Calu3 (cell line): ENCODE measurements around the gene GTF3C5. TPM values are rescaled to one million over a fixed set of nuclear protein-coding genes. Genes with fewer than 3 reads are reported as not detected.

ENCODE experiments used
- BruUV-seq: library from RNA; stranded (reverse); fragments of 400-500 nt; replicated peaks from 2 replicates; lab custom pipeline; 2021; lab: Mats Ljungman, UMichigan
- CTCF ChIA-PET: fragments of 300-600 bp; sonication (Branson Sonifier 250); formaldehyde crosslinking; loops from one replicate; lab custom pipeline; 2022; ENCODE audit warnings: antibody characterized with exemption; lab: Charles Lee
- DNase-seq: peaks from one replicate; pipeline ENCODE4 v3.0.0; 2022
- H3K27ac Mint-ChIP-seq: one replicate; pipeline ENCODE4 v1.8.0; 2022; ENCODE audit warnings: mixed read lengths; ENCODE audit not compliant: unreplicated experiment
- H3K27me3 Mint-ChIP-seq: one replicate; pipeline ENCODE4 v1.8.0; 2022; ENCODE audit warnings: mixed read lengths; ENCODE audit not compliant: unreplicated experiment
- H3K36me3 Mint-ChIP-seq: one replicate; pipeline ENCODE4 v1.8.0; 2022; ENCODE audit warnings: mild to moderate bottlenecking, moderate library complexity, mixed read lengths; ENCODE audit not compliant: insufficient read depth, unreplicated experiment
- H3K4me1 Mint-ChIP-seq: one replicate; pipeline ENCODE4 v1.8.0; 2022; ENCODE audit warnings: mild to moderate bottlenecking, low read depth, mixed read lengths; ENCODE audit not compliant: unreplicated experiment
- H3K4me3 Mint-ChIP-seq: one replicate; pipeline ENCODE4 v1.8.0; 2022; ENCODE audit warnings: mild to moderate bottlenecking, low read depth, moderate library complexity, mixed read lengths; ENCODE audit not compliant: unreplicated experiment
- H3K9me3 Mint-ChIP-seq: one replicate; pipeline ENCODE4 v1.8.0; 2022; ENCODE audit warnings: low read depth, mixed read lengths; ENCODE audit not compliant: unreplicated experiment
- intact Hi-C: fragments of 100-400 bp; cut with micrococcal nuclease; formaldehyde crosslinking; loops from one replicate; pipeline ENCODE4 v1.10.0; 2022; ENCODE audit not compliant: unreplicated experiment
- microRNA-seq: library from miRNA; unstranded; fragments of <30 nt; microRNA quantifications from one replicate; pipeline ENCODE4 v1.2.0, GENCODE V29; 2022
- total RNA-seq: library from RNA; stranded (reverse); gene quantifications from 2 replicates; pipeline ENCODE4 v1.2.3, GENCODE V29; 2022
- TF ChIP-seq, protein P1 (sequence below): fragments of 200-600 bp; IDR thresholded peaks from one replicate; pipeline ENCODE4 v1.8.0; 2022; ENCODE audit warnings: antibody characterized with exemption; ENCODE audit not compliant: unreplicated experiment

GTF3C5 gene
- total RNA-seq, 1 experiment from 2014 or later = 43.7 TPM

GRCh38 chr9:133106511-133107244, 75.9 kb downstream of the GTF3C5 start:
- Mint-ChIP-seq H3K27me3 (no peaks in the 10 kb centered on the region), H3K9me3 (no peaks in the 10 kb centered on the region), H3K4me3 (no peak overlapping the region), H3K36me3 (peaks cover 18% of the 10 kb centered on the region), H3K27ac (no peak overlapping the region), H3K4me1 (no peaks in the 10 kb centered on the region)
- CTCF ChIA-PET = interaction anchor here (1.1 kb wide), 1 partner anchor 37 kb away, joined by 3 read pairs; no protein-coding TSS in a partner anchor
- intact Hi-C loops = no loop called here
- TF ChIP-seq, protein P1, sequence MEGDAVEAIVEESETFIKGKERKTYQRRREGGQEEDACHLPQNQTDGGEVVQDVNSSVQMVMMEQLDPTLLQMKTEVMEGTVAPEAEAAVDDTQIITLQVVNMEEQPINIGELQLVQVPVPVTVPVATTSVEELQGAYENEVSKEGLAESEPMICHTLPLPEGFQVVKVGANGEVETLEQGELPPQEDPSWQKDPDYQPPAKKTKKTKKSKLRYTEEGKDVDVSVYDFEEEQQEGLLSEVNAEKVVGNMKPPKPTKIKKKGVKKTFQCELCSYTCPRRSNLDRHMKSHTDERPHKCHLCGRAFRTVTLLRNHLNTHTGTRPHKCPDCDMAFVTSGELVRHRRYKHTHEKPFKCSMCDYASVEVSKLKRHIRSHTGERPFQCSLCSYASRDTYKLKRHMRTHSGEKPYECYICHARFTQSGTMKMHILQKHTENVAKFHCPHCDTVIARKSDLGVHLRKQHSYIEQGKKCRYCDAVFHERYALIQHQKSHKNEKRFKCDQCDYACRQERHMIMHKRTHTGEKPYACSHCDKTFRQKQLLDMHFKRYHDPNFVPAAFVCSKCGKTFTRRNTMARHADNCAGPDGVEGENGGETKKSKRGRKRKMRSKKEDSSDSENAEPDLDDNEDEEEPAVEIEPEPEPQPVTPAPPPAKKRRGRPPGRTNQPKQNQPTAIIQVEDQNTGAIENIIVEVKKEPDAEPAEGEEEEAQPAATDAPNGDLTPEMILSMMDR = no peak
- BruUV-seq = no TSS peak
- DNase-seq = no peak

GRCh38 chr9:133107245-133107722, 76.5 kb downstream of the GTF3C5 start:
- Mint-ChIP-seq H3K36me3 (peaks cover 18% of the 10 kb centered on the region), H3K4me1 (no peaks in the 10 kb centered on the region), H3K4me3 (no peak overlapping the region), H3K9me3 (no peaks in the 10 kb centered on the region), H3K27ac (no peak overlapping the region), H3K27me3 (no peaks in the 10 kb centered on the region)
- CTCF ChIA-PET = interaction anchor here (1.2 kb wide), 1 partner anchor 37 kb away, joined by 4 read pairs; no protein-coding TSS in a partner anchor
- TF ChIP-seq, protein P1 = no peak
- BruUV-seq = no TSS peak
- intact Hi-C loops = no loop called here
- DNase-seq = no peak

Small RNAs within 50 kb of the gene (microRNA-seq; reads per million reads assigned to microRNA genes)
- 10.5 reads per million, percentile 34 among the genes with 10 or more reads in this experiment for gene MIR6877

Other genes with a start within 250 kb of the GTF3C5 start
- 1.4 TPM in 2 replicates for gene AK8, start 152.7 kb upstream of the GTF3C5 start, total RNA-seq
- 2.2 and 2.5 TPM in 2 replicates for gene SPACA9, start 152.1 kb upstream of the GTF3C5 start, total RNA-seq
- 31.7 and 35.9 TPM in 2 replicates for gene TSC1, start 86.4 kb upstream of the GTF3C5 start, total RNA-seq
- gene GFI1B, start 52.3 kb upstream of the GTF3C5 start, total RNA-seq = not detected in 2 replicates
- 2.6 and 3.1 TPM in 2 replicates for gene CEL, start 31.0 kb downstream of the GTF3C5 start, total RNA-seq
- gene RALGDS, start 90.2 kb downstream of the GTF3C5 start, total RNA-seq = 13.7 and 18.2 TPM in 2 replicates
- not detected in 2 replicates for gene GBGT1, start 132.9 kb downstream of the GTF3C5 start, total RNA-seq
- not detected in 2 replicates for gene OBP2B, start 178.3 kb downstream of the GTF3C5 start, total RNA-seq
- 2.8 and 3.3 TPM in 2 replicates for gene ABO, start 244.2 kb downstream of the GTF3C5 start, total RNA-seq